Mesenteric fat pad (tissue), 1 donor: ENCODE data around the gene TRIM29. TPM values are rescaled to one million over a fixed set of nuclear protein-coding genes. Genes with fewer than 3 reads are reported as not detected.

Source experiments
- DNase-seq: peaks from one replicate; pipeline ENCODE4 v3.0.0-alpha.2; 2020; ENCODE audit warnings: low spot score
- total RNA-seq: library from RNA; stranded (reverse); fragmentation: NEBNext Ultra II Directional; extraction: Animal tissue kit (Norgen Biotek cat#: 25700); gene quantifications from one replicate; pipeline ENCODE4 v1.2.1, GENCODE V29; 2021
- donor health status: DM: yes; HTN: yes; CAD: no.

TRIM29 gene
- total RNA-seq, 1 donor from 2014 or later = 1.3 TPM

- peak; percentile 55 for DNase-seq
These were observed 72.0 kb downstream of the TRIM29 start for GRCh38 chr11:120065876-120066275.

- peak; percentile 26 for DNase-seq
These were observed 72.7 kb downstream of the TRIM29 start for GRCh38 chr11:120065176-120065575.

GRCh38 chr11:120064341-120064740 lies 73.6 kb downstream of the TRIM29 start:
- DNase-seq = peak; percentile 65

GRCh38 chr11:120063686-120064340 lies 74.1 kb downstream of the TRIM29 start:
- DNase-seq = peak; percentile 6

GRCh38 chr11:120062561-120062930 lies 75.4 kb downstream of the TRIM29 start:
- peak; percentile 62 for DNase-seq

- peak; percentile 85 for DNase-seq
These were observed 76.0 kb downstream of the TRIM29 start for GRCh38 chr11:120061761-120062560.

Other genes starting within 250 kb of the TRIM29 start
- 68.4 TPM for gene OAF, start 72.9 kb upstream of the TRIM29 start, total RNA-seq
- 0.19 TPM for gene POU2F3, start 102.0 kb upstream of the TRIM29 start, total RNA-seq
- 2.2 TPM for gene TLCD5, start 187.2 kb upstream of the TRIM29 start, total RNA-seq
- 75.5 TPM for gene ARHGEF12, start 198.3 kb upstream of the TRIM29 start, total RNA-seq